Urothelium cell line (cell line): Measurements from ENCODE around the gene ERI3.

ENCODE experiments used
- DNase-seq: peaks from one replicate; pipeline ENCODE4 v3.0.0; 2011; ENCODE audit warnings: low spot score, mixed read lengths
- FAIRE-seq: peaks from 2 replicates; lab custom pipeline; 2011; peaks lifted over from hg19 to GRCh38; lab: Jason Lieb, UNC

Gene ERI3

DNA sequence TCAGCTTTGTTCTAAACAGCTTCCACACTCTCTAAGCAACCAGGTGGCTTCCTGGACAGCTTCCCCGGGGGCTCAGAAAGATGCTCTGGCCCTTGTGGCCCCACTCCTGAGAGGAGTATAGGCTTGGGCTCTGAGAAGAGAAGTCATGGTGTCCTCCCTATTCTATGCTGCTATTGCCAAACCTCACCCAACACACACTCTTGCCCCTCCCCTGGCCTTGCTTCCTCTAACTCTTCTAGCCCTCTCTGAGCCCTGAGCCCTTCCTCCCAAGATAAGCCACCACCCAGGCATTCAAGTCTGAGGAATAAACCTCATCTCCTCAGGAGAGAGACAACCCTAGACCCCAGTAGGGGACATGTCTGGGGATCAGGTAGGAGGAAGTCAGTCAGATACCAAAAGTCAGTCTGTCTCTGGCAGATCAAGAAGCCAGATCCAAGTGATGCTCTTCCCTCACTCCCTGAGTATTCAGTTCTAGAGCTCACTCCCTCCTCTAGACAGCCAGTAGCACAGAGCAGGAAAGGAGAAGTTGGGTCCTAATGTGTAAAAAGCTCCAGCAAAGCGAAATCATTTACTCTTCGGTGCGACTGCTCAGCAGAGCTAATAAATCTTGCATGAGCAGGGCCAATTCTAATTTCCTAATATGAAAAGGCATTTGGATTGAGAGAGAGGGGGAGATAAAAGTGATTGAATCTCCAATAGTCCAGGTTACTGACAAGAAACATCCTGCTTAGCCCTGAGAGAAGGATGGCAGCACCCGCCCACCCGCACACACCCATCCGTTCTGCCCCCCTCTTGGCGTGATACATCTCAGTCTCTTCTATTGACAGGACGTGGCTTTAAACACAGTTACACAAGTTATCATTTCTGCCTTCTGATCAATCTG, 91.2 kb downstream of the ERI3 start:
- FAIRE-seq = no peak
- DNase-seq = no peak

DNA sequence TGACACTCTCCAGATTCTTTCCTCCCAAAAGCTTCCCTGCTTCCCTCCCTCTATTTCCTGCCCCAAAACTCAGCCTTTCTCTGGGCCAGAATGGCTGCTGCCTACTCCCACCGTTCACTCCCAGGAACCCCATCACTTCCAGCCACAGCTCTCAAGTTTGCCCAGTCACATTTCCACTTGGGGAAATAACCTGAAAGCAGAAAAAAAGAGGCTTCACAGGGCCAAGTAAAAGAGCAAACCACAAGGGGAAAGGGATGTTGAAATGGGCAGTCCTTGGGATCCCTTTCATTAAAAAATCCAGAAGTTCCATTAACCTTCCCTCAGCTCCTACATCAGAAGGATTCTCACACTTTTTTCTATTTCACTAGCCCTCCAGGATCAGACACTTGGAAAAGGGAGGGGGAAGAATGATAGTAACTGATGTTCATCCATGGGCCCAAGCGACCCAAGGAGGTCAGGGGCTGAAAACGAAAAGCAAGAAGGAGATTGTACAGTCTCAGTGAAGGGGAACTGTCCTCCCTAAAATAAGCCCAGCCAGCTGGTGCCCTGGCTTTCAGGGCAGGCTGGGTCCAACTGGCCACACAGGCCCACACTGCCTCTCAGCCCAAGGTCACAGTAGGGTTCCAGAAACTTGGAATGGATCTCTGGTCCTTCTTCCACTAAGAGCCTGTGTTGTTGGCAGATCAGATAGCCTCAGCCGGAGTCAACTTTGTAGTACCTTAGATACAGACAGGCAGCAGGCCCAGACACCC, 92.1 kb downstream of the ERI3 start:
- DNase-seq = no peak
- FAIRE-seq = no peak

DNA sequence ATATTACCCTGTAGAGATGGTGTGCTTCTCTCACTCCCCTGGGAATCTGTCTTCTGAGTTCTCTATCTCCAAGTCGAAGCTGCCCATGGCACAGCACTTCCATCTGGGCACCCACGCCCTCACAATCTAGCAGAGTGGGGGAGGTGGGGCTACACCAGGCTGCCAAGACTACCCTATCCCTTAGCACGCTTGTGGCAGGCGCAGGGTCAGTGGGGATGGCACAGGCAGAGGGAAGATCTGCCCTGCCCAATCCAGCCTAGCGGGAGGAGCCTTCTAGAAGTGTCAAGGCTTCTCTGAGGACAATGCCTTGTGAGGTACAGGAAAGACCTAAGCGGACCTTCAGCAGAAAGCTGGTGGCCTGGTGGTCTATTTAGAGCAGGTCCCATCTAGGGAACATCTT, 92.6 kb downstream of the ERI3 start:
- FAIRE-seq (no peak), DNase-seq (no peak)

DNA sequence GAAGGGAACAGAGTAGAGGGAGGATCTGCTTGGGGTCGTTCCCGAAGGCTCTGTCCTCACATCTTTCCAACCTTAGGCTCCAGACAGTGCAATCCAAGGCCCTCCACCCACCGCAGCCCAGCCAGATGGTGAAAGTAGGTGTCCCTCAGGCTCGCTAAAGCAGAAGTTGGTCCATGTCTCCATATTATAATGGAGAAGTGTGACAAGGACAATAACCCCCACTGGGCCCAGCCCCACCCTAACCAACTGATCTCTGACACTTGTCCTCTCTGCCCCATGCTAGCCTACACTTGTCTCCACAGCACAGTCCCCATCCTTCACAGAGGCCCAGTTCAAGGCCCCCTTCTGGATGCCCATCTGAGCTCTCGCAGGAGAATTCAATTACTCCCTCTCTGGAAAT, 93.1 kb downstream of the ERI3 start:
- DNase-seq = no peak
- FAIRE-seq = peak; percentile 13

DNA sequence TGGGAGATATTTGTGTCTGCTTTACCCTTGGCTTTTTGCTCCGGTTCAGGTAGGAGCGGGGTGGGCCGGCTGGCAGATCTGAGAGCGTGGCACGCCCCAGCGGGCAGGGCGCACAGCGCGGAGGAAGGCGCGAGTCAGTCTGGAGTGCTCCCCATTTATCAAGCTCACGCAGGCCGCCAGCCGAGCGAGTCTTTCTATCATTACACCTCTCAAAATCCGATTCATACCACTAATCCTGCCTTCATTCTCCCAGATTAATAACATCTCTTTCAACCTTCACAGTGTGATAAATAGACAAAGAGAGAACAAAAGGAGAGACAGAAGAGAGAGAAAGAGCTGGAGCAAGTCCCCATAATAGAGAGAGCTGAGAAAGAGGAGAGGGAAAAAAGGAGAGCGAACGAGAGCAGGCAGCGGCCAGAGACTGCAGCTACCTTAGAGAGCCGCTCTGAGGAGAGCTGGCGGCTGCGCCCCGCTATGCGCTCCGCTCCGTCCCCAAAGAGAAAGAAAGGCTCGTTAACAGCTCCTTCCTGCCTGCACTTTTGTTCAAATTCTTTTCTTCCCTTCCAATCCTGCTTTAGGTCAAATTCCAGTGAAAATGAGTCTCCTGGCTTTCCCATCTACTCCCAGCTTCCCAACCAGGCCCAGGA, 93.8 kb downstream of the ERI3 start:
- DNase-seq (no peak), FAIRE-seq (no peak)

DNA sequence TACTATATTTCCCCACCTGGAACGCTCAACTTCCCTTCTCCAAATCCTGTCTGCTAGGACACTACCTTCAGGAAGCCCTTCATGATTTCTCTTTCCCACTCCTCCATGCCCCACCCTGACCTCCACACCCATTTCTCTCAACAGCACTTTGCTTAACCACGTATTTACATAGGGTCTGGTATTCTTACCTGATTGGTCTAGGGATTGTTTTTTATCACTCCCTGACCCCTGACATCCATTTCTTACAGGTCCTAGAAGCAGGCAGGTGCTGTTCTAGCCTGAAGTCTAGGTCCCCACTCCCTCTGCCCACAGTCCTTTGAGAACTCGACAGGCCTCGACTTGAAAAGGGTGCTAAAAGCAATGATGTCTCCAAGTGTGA, 94.3 kb downstream of the ERI3 start:
- no peak for DNase-seq
- FAIRE-seq = peak; percentile 53

DNA sequence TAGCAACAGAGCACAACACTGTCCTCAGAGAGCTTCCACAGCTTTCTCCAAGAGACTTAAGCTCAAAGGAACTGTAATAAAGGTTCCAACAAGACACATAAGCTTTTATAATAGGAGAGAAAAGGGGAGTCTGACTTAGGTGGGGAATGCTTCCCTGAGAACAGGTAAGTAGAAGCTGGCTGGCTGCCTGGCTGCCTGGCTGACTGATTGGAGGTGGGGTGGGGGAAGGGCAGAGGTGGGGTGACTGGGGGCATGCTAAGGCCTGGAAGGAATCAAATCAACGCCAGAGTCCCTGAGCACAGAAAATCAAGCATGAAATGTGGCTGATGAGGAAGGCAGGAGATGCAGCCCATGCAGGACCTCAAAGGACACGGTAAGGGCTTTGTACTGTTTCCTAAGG, 96.0 kb downstream of the ERI3 start:
- DNase-seq (no peak), FAIRE-seq (no peak)

DNA sequence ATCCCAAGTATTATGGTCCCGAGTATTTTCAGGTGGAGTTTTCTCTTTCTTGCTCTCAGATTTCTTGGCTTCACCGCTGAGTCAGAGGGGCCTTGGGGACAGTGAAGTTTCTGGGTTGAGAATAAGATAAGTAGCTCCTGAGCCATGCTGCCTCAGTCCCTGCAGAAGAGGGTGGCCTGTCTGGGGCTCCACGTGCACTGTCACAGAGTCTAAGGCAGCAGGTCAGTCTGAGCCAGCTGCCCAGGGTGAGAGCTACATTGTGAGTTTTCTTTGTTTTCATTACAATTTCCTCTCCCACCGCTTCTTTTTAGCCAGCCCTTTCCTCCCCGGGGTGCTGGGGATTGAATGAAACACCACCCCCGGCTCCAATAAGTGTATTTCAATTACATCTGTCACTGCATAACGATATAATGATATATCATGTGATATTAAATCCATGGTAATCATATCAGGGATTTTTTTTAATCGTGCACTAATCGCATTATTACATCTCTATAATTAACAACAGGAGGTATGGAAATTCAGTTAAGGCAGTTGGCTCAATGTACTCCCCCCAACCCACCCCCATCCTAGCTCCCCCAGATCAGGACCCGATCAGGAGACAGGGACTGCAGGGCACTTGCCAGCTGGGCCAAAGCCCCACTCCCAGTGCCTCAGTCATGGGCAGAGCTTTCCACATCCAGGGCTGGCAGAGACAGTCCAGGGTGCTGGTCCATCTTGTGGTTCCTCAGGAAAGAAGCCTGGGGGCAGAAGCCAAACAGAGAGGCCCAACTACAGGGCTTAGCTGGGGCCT, 98.1 kb downstream of the ERI3 start:
- FAIRE-seq (no peak), DNase-seq (no peak)

DNA sequence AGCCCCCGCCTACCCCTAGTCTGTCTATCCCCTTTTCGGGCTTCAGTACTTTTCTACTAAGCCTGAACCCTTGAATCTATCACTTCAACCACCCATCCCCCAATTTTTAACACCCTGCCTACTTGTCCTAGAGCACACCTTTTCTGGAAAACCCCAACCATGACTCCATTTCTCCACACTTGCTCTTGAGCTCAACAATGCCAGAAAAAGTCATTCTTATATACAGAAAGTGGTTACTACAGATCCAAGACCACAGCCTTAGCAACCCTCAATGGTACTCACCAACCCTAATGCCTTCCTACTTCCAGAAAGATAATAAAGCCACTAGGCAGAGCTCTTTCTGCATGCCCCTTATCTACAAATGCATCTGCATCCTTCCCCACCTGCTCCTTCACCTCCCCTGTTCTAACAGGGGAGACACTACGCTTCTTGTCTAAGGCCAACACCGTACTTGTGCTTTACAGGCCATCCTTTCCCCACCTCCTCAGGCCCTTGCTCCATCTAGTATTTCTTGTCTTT, 100.6 kb downstream of the ERI3 start:
- peak; percentile 68 for FAIRE-seq
- no peak for DNase-seq

DNA sequence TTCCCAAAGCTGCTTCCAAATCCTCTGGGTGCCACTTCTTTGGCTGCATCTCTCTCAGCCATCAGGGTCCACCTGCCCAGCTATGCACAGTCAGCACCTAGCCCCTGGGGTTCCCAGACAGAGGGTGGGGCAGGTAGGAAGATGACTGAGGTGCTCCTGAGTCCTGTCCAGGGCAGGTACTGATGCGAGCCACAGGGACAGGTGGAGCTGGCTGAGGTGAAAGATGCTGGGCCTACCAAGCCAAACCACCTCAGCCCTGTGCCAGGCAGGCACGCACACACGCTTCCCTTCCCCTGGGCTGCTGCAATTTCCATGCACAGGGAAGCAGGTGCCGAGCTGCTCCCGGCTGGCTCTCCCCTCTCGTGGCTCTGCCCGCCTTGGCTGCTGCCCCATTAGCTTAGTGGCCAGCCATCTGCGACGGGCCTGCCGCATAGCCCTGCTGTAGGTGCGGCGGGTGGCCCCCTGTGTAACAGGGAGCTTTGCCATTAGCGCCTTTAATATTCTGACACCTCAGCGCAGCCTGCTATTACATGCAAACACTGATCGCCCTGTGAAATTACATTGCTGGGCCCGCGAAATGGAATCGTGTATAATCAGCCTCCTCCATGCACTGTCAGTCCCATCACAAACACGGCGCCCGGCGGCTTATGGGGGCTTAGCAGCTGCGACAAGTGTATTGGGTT, 102.9 kb downstream of the ERI3 start:
- FAIRE-seq (no peak), DNase-seq (no peak)

DNA sequence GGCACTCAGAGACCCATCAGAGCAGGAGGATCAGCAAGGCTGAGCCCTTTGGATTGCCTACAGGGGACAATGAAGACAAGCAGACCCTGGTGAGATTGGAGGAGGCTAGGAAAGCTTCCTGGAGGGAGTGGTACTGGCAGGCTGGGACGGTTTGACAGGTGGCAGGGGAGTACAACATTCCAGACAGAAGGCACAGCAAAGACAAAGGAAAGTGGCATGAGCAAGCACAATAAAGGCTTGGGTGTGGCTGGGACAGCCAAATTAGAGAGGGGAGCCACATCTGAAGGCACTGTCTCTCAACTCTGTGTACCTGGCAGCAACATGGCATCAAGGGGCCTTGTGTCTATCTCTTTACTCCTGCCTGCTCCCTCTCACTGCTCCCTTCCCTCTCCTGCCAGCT, 103.6 kb downstream of the ERI3 start:
- DNase-seq (no peak), FAIRE-seq (no peak)

DNA sequence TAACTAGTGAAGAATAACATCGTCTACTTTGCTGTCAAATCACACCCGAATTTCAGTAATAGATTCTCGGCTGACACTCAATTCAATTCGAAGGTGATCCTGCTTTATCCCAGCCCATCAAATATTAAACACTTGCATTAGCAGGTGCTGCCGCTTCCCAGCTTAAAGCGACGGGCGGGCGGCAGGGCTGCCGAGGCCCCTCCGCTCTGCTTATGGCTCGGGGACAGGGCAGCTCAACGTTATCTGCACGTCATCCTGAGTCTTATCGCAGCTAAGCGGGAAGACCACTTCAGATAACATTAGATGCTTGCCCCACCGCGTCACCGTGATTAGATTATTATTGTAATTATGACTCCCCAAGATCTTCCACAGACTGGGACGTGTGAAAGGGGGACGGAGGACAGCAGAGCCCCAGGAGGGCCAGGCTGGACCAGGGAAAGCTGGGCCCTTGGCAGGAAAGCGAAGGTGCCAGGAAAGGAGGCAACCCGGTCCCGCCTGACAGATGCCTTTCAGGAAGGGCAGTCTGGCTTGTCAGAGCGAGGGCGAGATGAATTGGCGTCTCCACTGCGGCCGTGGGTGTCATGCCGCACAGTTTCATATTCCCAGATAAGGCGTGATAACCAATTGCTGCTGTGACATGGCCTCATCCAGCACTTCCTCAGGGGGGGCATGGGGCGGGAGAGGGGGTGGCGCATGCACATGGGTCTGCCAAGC, 104.8 kb downstream of the ERI3 start:
- FAIRE-seq (no peak), DNase-seq (no peak)

DNA sequence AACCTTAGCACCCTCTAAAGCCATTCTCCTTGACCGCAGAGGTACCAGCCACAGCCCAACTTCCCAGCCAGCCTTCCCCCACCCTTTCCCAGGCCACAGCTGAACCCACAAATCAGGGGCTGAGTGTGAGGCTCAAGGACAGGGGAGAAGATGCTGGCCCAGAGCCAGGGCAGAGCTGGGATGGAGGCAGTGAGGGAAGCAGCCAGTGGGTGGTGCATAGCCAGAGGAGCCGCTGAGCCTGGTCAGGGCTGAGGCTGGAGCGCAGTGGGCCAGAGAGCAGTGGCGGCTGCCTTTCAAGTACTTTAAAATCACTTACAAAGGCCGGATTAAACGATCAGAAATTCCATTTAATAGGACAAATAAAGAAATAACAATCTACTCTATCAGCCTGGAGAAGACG, 105.5 kb downstream of the ERI3 start:
- FAIRE-seq (no peak), DNase-seq (no peak)

DNA sequence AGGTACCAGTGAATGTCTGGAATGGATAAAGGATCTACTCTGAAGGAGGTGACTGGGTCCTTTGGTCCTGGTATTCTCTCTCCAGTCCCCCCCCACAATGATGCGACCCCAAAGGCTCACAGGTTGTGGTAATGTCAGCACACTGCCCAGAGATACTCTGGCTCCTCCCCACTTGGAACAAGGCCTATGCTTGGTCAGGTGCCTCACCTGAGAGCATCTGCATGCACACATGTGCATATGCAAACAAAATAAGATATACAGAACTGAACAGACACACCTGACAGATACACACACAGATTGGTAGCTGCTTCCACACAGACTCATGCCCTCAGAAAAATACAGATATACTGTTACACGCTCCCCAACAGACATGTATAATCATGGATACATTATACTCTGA, 108.3 kb downstream of the ERI3 start:
- peak; percentile 69 for FAIRE-seq

DNA sequence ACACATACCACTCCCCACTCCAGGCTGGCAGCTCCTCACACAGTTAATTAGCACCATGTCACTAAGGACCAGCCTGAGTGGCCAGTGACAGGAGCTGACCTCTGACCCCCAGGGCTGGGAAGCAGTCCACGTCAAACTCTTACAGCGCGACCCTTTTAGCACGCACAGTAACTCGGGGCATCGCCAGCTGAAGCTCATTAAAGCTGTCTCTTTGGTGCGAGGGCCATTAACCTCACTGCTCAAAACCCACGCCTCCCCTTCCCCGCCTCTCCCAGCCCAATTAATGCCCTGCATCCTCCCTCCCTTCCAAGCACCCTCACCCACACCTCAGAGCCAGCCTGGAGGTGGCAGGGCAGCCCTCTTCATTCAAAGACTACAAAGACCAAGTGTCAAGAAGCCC, 110.1 kb downstream of the ERI3 start:
- DNase-seq = no peak
- peak; percentile 23 for FAIRE-seq

More for the DNA sequence above, 108.3 kb downstream of the ERI3 start:
- no peak for DNase-seq

DNA sequence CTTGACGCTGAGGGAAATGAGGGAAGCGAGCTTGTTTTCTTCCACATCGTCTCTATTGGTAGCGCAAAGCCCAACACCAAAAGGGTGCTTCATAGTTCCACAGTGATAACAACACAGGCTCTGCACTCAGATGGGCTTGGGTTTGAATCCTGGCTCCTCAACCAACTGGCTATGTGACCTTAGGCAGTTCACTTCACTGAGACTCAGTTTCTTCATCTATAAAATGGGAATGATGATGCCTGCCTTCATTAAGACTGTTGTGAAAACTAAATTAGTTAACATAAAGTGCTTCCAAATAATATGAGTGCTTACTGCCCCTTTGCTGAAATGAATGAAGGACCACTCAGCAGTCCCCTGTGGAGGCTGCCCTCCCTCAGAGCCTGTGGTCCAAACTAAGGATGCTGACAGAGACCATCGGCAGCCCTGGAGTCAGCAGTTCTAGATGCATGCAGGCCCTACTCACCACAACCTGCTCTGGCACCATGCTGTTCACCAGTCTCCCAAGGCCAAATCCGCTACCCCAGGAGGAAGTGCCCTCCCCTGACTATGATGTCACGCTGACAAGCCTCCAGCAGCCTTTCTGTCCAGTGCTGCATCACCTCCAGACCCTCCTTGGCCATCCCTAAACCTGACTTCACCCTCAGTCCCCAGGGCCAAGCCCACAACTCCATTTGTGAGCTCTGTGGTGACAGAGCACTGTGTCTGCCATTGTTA, 111.1 kb downstream of the ERI3 start:
- DNase-seq (no peak), FAIRE-seq (no peak)

DNA sequence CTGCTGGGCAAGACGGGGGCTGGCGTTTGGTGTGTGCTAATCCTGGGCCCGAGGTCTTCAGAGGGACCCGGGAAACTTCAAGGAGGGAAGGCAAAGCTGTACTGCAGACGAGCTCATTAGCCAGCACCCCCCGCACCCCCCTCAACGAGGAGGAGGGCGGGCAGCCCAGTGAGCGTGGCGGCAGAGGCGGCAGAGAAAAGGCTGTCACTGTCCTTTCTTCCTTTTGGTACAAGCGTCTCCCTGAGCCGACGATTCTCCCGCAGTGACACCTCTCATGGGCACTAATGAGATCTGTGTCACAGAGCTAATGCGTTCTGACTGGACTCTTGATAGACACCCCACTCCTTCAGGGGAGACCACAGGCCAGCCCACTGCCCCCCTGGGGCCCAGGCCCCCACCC, 112.3 kb downstream of the ERI3 start:
- FAIRE-seq (no peak), DNase-seq (no peak)

DNA sequence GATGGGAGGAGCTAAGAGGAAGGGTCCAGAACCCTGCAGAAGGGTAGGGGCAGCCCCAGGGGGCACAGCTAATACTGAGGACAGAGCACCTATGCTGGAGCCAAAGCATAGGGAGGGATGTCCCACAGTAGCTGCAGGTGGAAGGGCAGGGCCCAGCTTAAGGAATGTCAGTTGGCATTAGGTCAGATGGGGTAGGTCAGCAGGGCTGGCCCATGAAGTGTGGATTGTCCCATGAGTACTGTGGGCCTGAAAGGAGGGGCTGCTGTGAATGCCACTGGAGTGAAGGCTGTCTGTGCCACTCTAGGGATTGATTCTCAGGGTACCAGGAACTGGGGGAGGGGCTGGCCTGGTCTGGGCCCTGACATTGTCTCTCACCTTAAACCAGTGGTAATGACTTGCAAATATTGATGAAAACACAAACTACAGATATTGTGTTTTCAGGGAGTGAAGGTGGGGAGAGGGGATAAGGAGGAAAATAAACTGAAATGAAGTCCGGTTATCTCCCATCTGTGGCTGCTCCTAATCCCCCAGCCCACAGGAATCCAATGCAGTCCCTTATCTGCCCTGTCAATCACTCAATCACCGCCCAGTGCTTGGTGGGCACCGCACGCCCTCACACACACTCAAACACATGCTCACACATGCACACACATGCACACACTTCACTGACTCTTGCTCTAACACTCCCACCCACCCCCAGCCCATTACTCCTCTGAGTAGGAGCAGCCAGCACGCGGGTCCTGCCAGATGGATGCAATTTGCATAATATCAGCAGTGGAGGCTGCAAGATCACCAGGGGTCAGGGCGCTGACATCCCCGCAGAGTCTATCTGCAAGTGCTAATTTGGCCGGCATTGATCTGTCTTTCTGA, 114.0 kb downstream of the ERI3 start:
- DNase-seq = no peak
- FAIRE-seq = no peak
